ENCODE data around the gene ABITRAM. TPM values are rescaled to one million over a fixed set of nuclear protein-coding genes. Genes with fewer than 3 reads are reported as not detected.

The ABITRAM gene
- total RNA-seq, 2 donors from 2014 or later = 6.0 to 6.7 TPM

- TF ChIP-seq POLR2A (IDR thresholded peaks at IDR 0.05) (no peak), CTCF (IDR thresholded peaks at IDR 0.05) (no peak), POLR2AphosphoS5 (IDR thresholded peaks at IDR 0.05) (no peak)
- Histone ChIP-seq H3K4me1 (replicated peaks) (no peaks in the 10 kb centered on the region), H3K9me3 (no peaks in the 10 kb centered on the region), H3K4me3 (no peak overlapping the region), H3K27me3 (replicated peaks; ENCODE audit: insufficient read depth) (no peaks in the 10 kb centered on the region), H3K36me3 (no peaks in the 10 kb centered on the region), H3K27ac (no peak overlapping the region)
- DNase-seq (ENCODE audit: low spot score) = no peak
- 92% methylated on average over 3 of the region's 3 CpGs for WGBS
- intact Hi-C loops (cut with DNase I) = no loop called here
These were observed 30.0 kb upstream of the ABITRAM start for GRCh38 chr9:108904161-108904560.

GRCh38 chr9:108905494-108905893, 28.7 kb upstream of the ABITRAM start:
- Histone ChIP-seq H3K4me3 (no peak overlapping the region), H3K36me3 (no peaks in the 10 kb centered on the region), H3K27me3 (replicated peaks; ENCODE audit: insufficient read depth) (no peaks in the 10 kb centered on the region), H3K9me3 (no peaks in the 10 kb centered on the region), H3K27ac (no peak overlapping the region), H3K4me1 (replicated peaks) (no peaks in the 10 kb centered on the region)
- no peak for DNase-seq (ENCODE audit: low spot score)
- WGBS = 81% methylated on average over 2 of the region's 2 CpGs
- no peak for TF ChIP-seq CTCF (IDR thresholded peaks at IDR 0.05)
- TF ChIP-seq POLR2AphosphoS5 (IDR thresholded peaks at IDR 0.05) = no peak
- no peak for TF ChIP-seq POLR2A (IDR thresholded peaks at IDR 0.05)
- intact Hi-C loops (cut with DNase I) = no loop called here

- no peak overlapping the region for H3K27ac ChIP-seq
- TF ChIP-seq POLR2A (IDR thresholded peaks at IDR 0.05) = no peak
- no peak for TF ChIP-seq POLR2AphosphoS5 (IDR thresholded peaks at IDR 0.05)
- TF ChIP-seq CTCF (IDR thresholded peaks at IDR 0.05) = no peak
- intact Hi-C loops (cut with DNase I) = no loop called here
- H3K4me3 ChIP-seq = no peak overlapping the region
- no peak for DNase-seq (ENCODE audit: low spot score)
- no peaks in the 10 kb centered on the region for H3K9me3 ChIP-seq
- H3K36me3 ChIP-seq = no peaks in the 10 kb centered on the region
- no peaks in the 10 kb centered on the region for H3K4me1 ChIP-seq (replicated peaks)
- no peaks in the 10 kb centered on the region for H3K27me3 ChIP-seq (replicated peaks; ENCODE audit: insufficient read depth)
These were observed 23.8 kb upstream of the ABITRAM start for GRCh38 chr9:108910402-108910801.

- no peaks in the 10 kb centered on the region for H3K36me3 ChIP-seq
- WGBS = 92% methylated on average over 2 of the region's 2 CpGs
- DNase-seq (ENCODE audit: low spot score) = no peak
- intact Hi-C loops (cut with DNase I) = no loop called here
- H3K4me3 ChIP-seq = no peak overlapping the region
- H3K27ac ChIP-seq = no peak overlapping the region
- H3K9me3 ChIP-seq = no peaks in the 10 kb centered on the region
- TF ChIP-seq CTCF (IDR thresholded peaks at IDR 0.05) (no peak), POLR2A (IDR thresholded peaks at IDR 0.05) (no peak), POLR2AphosphoS5 (IDR thresholded peaks at IDR 0.05) (no peak)
- H3K27me3 ChIP-seq (replicated peaks; ENCODE audit: insufficient read depth) = no peaks in the 10 kb centered on the region
- no peaks in the 10 kb centered on the region for H3K4me1 ChIP-seq (replicated peaks)
These were observed 23.3 kb upstream of the ABITRAM start for GRCh38 chr9:108910914-108911313.

GRCh38 chr9:108911820-108912219, 22.4 kb upstream of the ABITRAM start:
- no peak for DNase-seq (ENCODE audit: low spot score)
- Histone ChIP-seq H3K27me3 (replicated peaks; ENCODE audit: insufficient read depth) (no peaks in the 10 kb centered on the region), H3K4me3 (no peak overlapping the region), H3K36me3 (no peaks in the 10 kb centered on the region), H3K9me3 (no peaks in the 10 kb centered on the region), H3K27ac (no peak overlapping the region), H3K4me1 (replicated peaks) (no peaks in the 10 kb centered on the region)
- WGBS = 18% methylated on average over 1 of the region's 1 CpG
- intact Hi-C loops (cut with DNase I) = no loop called here
- TF ChIP-seq CTCF (IDR thresholded peaks at IDR 0.05) (no peak), POLR2AphosphoS5 (IDR thresholded peaks at IDR 0.05) (no peak), POLR2A (IDR thresholded peaks at IDR 0.05) (no peak)
